B cell (primary cell): ENCODE measurements around the gene CYFIP2.

ENCODE experiments used
- EZH2 ChIP-seq: IDR thresholded peaks from 2 replicates; pipeline ENCODE4 v1.6.1; 2012; ENCODE audit warnings: borderline replicate concordance, low read depth, mild to moderate bottlenecking, moderate library complexity, low read length; ENCODE audit not compliant: insufficient read depth, poor library complexity, severe bottlenecking
- TF ChIP-seq, protein P1 (sequence below): fragments of 200-600 bp; IDR thresholded peaks from one replicate; pipeline ENCODE4 v1.8.0; 2022; ENCODE audit warnings: antibody characterized with exemption, mild to moderate bottlenecking

DNA sequence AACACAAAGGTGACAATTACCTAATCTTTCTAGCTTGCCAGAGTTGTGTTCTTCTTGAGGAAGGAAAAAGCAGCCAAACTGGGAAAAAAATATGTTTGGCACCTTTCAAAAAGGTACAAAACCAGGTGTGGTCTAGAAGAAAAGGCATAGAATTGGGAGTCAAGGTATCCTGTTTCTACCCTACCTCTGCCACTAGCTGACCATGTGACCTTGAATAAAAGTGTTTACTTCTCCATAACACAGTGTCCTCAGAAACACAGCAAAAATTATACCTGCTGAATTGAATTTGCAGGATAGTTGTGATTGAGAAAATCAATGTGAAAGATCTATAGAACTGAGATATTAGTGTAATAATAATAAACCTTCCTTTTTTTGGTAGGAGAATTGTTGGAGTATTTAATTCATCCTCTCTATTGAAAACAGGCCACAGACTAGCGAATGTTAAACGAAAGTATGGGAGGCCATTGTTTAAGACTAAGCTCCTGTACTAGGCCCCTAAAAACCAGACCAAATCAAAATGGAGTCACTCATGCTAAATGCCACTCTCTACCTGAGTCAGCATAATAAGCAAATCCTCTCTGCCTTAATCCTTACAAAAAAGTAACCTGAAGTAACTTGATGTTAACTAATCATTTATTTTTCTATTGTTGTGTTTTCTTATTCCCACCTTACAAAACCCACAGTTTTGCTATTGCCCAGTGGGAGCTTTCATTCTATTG is 12.6 kb downstream of the CYFIP2 start:
- TF ChIP-seq, protein P1, sequence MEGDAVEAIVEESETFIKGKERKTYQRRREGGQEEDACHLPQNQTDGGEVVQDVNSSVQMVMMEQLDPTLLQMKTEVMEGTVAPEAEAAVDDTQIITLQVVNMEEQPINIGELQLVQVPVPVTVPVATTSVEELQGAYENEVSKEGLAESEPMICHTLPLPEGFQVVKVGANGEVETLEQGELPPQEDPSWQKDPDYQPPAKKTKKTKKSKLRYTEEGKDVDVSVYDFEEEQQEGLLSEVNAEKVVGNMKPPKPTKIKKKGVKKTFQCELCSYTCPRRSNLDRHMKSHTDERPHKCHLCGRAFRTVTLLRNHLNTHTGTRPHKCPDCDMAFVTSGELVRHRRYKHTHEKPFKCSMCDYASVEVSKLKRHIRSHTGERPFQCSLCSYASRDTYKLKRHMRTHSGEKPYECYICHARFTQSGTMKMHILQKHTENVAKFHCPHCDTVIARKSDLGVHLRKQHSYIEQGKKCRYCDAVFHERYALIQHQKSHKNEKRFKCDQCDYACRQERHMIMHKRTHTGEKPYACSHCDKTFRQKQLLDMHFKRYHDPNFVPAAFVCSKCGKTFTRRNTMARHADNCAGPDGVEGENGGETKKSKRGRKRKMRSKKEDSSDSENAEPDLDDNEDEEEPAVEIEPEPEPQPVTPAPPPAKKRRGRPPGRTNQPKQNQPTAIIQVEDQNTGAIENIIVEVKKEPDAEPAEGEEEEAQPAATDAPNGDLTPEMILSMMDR: no peak
- TF ChIP-seq EZH2: no peak
